Activated CD4-positive, alpha-beta T cell treated with anti-CD3 and anti-CD28 coated beads, Interleukin-2, amount 50 U/mL, for 1 hour (primary cell): ENCODE data around the gene HDX.
"Not testable (repeated sequence)": the region's sequence is repeated elsewhere in the genome, so short reads cannot be mapped to it uniquely, and the experiment has no call there.

Experiments used
- DNase-seq: peaks from one replicate; pipeline ENCODE4 v3.0.0-alpha.2; 2020

Gene HDX

DNA sequence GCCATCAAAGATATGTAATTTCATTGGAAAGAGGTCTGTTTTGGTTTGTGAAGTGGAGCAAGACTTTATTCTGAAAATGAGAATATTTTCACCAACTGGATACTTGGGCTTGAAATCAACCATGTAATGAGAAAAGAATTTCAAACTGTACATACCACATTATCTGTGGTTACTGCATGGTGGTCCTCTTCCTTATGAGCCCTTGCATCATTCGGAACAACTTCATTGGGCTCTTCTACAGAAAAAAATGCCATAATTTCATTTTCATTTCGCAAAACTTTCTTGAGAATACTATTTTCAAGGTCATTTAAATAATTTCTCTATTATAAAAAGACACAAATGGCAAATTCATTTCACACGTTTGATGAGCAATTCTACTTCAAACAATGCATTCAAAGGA lies 165.6 kb downstream of the HDX start:
- no peak for DNase-seq

DNA sequence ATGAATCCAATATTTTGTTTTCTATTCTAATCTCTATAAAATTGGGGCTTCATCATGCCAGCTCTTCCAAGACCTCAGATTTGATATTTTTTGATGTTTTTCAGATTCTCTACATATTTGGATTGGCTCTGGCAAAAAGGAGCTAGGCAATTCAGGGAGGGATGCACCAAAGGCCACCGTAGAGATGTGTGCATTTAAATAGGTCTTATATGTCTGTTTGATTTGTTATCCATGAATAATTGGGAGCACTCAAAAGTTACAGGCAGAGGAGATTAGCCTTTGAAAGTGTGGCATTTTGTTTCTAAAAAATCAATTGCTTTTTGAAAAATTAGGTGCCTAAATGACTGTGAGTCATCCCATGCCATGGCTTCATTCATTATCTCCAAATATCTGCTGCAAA lies 167.1 kb downstream of the HDX start:
- no peak for DNase-seq

DNA sequence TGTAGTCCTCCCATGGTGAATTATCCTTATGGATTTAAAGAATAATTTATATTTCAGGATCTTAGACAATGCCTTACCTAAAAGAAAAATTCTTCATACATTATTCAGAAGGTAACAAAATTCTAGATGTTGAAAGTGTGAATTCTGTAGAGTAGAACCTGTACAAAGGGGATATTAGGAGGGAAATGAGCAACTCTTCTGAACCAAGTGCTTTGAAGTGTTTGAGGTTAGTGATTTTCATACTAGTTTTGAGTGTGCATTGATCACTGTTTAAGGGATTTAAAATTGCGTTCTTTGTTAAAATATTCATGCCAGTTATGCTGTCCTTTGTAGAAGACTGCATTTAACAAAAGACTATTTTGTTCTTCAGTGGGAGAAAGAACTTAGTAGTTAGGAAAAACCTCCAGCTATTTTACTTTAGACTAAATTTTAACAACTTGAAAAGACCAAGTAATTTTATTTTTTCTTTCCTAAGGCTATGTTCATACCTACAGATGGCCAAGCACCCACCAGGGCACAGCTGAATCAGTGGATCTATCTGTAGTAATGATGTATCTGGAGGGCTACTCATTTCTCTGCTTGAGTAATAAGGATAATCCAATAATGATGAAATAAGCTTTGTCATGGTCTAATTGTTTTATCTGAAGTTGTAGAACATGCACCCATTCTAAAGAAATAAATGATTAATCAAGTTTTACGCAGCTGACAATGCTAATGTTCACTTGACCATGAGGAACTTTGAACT lies 180.0 kb downstream of the HDX start:
- DNase-seq, result no peak

DNA sequence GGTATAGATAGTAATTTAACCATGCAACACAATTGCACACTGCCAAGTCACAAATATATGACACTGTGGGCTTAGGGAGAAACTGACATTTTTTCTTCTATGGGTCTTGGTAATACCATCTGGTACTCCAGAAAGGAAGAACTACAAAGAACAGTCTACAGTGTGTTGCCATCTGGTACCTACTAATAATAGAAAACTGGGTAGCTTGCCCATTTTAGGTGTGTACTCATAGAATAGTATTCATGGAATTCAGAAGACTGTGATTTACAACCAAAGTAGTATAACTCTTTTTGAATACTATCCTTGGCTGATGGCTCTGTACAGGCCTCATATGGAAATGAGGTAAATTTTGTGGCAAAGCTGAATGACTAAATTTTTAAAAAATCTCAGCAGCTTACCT lies 181.6 kb downstream of the HDX start:
- no peak for DNase-seq

DNA sequence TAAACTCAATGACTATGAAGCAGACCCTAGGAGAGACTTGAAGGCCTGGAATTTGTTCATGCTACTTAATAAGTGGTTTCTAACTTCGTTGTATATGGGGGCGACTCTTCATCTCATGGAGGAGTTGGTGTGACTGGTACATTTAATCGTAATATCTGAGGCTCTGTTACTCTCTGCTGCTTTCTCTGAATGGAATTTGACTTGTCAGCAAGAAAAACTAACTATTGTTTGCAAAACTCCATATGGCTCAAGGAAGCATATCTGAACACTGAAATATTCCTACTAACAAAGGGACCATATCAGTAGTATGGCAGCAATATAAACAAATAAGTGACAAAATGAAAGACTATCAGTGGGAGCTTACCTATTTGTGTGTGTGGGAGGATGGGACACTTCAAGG lies 182.2 kb downstream of the HDX start:
- no peak for DNase-seq

DNA sequence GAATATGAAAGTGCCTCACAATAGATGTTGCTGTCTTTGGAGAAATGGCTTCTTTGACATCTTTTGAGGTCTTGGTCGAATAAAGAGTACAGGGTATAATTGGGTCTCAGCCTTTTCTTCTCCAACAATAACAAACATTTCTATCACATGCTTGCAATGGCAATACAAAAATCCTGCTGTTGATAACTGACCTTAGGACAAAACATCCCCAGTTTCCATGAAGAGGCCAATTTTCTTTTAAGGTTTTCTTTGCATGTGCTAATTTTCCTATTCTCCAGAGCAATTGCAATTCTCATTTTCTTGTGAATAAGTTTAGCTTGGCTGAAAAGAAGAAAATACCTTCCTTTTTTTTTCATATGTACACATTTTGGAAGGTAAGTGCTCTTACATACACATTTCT lies 183.6 kb downstream of the HDX start:
- no peak for DNase-seq

DNA sequence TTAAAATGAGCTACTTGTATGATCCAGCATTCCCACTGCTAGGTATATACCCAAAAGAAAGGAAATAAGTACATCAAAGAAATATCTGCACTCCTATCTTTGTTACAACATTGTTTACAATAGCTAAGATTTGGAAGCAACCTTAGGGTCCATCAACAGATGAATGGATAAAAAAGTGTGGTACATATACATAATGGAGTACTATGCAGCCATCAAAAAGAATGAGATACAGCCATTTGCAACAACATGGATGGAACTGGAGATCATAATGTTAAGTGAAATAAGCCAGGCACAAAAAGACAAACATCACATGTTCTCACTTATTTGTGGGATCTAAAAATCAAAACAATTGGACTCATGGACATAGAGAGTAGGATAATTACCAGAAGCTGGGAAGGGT lies 186.3 kb downstream of the HDX start:
- DNase-seq, result not testable (repeated sequence)
